BE2C (cell line): ENCODE data around the gene TBC1D4.

ENCODE experiments used
- DNase-seq: peaks from one replicate; pipeline ENCODE4 v3.0.0-alpha.2; 2020
- H3K27me3 ChIP-seq: fragments of 250-450 bp; sonication (Bioruptor Pico); 2 replicates; pipeline ENCODE4 v1.5.1; 2020; ENCODE audit warnings: mild to moderate bottlenecking
- H3K36me3 ChIP-seq: fragments of 250-450 bp; sonication (Bioruptor Pico); 2 replicates; pipeline ENCODE4 v1.5.1; 2020; ENCODE audit warnings: mild to moderate bottlenecking
- H3K4me1 ChIP-seq: fragments of 250-450 bp; sonication (Bioruptor Pico); 2 replicates; pipeline ENCODE4 v1.5.1; 2020
- H3K4me3 ChIP-seq: 2 replicates; pipeline ENCODE4 v1.5.1; 2011; ENCODE audit warnings: low read depth, low read length
- H3K9me3 ChIP-seq: fragments of 250-450 bp; sonication (Bioruptor Pico); 2 replicates; pipeline ENCODE4 v1.5.1; 2020
- CTCF ChIP-seq: IDR thresholded peaks from 2 replicates; pipeline ENCODE4 v1.5.1; 2012; ENCODE audit warnings: mild to moderate bottlenecking, low read depth, low read length

The TBC1D4 gene

GRCh38 chr13:75426421-75426820 is 55.5 kb downstream of the TBC1D4 start:
- DNase-seq, result no peak
- TF ChIP-seq CTCF, result no peak
- Histone ChIP-seq H3K27me3 (no peaks in the 10 kb centered on the region), H3K36me3 (no peaks in the 10 kb centered on the region), H3K9me3 (no peaks in the 10 kb centered on the region), H3K4me1 (peaks cover 24% of the 10 kb centered on the region), H3K4me3 (no peak overlapping the region)

- Histone ChIP-seq H3K27me3 (no peaks in the 10 kb centered on the region), H3K36me3 (no peaks in the 10 kb centered on the region), H3K4me3 (no peak overlapping the region), H3K4me1 (peaks cover 31% of the 10 kb centered on the region), H3K9me3 (no peaks in the 10 kb centered on the region)
- no peak for DNase-seq
- no peak for TF ChIP-seq CTCF
Measured at GRCh38 chr13:75425216-75426009, 56.6 kb downstream of the TBC1D4 start.

GRCh38 chr13:75423946-75424345 is 58.0 kb downstream of the TBC1D4 start:
- H3K4me1 ChIP-seq, result peaks cover 38% of the 10 kb centered on the region
- DNase-seq, result no peak
- no peaks in the 10 kb centered on the region for H3K27me3 ChIP-seq
- no peaks in the 10 kb centered on the region for H3K36me3 ChIP-seq
- H3K4me3 ChIP-seq, result no peak overlapping the region
- H3K9me3 ChIP-seq, result no peaks in the 10 kb centered on the region
- no peak for TF ChIP-seq CTCF

- Histone ChIP-seq H3K4me3 (no peak overlapping the region), H3K4me1 (peaks cover 45% of the 10 kb centered on the region), H3K27me3 (no peaks in the 10 kb centered on the region), H3K36me3 (no peaks in the 10 kb centered on the region), H3K9me3 (no peaks in the 10 kb centered on the region)
- DNase-seq, result no peak
- TF ChIP-seq CTCF, result no peak
Measured at GRCh38 chr13:75422028-75422427, 59.9 kb downstream of the TBC1D4 start.

- Histone ChIP-seq H3K4me3 (no peak overlapping the region), H3K4me1 (peaks cover 53% of the 10 kb centered on the region), H3K27me3 (no peaks in the 10 kb centered on the region), H3K36me3 (no peaks in the 10 kb centered on the region), H3K9me3 (no peaks in the 10 kb centered on the region)
- no peak for DNase-seq
- TF ChIP-seq CTCF, result no peak
Measured at GRCh38 chr13:75421133-75421532, 60.8 kb downstream of the TBC1D4 start.

- Histone ChIP-seq H3K4me3 (no peak overlapping the region), H3K36me3 (no peaks in the 10 kb centered on the region), H3K9me3 (no peaks in the 10 kb centered on the region), H3K27me3 (no peaks in the 10 kb centered on the region), H3K4me1 (peaks cover 42% of the 10 kb centered on the region)
- no peak for TF ChIP-seq CTCF
- DNase-seq, result no peak
Measured at GRCh38 chr13:75419656-75420055, 62.3 kb downstream of the TBC1D4 start.
